HG03521 (cell line): ENCODE measurements around the gene AUTS2.

ENCODE experiments used
- ATAC-seq: cut with Tn5 transposase; IDR thresholded peaks from one replicate; pipeline ENCODE4 v1.9.1; 2021; ENCODE audit warnings: mild to moderate bottlenecking, moderate library complexity; ENCODE audit not compliant: unreplicated experiment

Gene AUTS2

DNA sequence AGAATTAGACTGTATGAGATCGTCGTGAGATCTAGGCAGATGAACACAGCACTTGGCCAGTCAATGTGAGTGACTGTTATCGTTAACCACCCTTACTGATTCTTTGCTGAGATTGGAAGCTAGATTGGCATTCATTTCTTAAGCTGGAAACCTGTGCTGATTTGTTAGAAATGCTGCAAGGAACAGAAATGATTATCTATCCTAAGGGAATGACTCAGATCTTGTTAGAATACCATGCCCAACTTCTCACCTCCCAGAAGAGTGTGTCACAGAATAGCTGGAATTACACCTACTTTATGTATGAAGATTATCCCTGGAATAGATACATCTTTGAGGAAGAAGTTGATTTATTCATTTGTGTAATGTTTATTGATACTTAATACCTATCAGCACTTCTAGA, 275.2 kb downstream of the AUTS2 start:
- ATAC-seq, result no peak

DNA sequence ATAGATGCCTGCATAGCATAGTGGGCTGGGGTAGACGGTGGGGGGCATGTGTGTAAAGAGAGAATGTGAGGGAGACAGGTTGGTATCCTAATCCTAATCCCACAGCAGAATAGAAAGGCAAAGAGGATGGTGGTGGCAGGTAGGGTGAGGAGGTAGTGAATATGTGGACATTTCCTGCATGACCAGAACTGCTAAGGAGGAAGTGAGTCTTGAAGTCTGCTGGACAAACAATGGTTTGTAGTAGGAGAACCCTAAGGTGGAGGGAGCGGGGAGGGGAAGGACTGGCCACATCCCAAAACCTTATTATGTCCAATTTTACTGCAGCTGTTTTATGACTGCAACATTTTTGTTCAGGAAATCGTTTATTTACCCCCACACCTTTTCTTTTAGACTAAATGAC, 279.7 kb downstream of the AUTS2 start:
- no peak for ATAC-seq

DNA sequence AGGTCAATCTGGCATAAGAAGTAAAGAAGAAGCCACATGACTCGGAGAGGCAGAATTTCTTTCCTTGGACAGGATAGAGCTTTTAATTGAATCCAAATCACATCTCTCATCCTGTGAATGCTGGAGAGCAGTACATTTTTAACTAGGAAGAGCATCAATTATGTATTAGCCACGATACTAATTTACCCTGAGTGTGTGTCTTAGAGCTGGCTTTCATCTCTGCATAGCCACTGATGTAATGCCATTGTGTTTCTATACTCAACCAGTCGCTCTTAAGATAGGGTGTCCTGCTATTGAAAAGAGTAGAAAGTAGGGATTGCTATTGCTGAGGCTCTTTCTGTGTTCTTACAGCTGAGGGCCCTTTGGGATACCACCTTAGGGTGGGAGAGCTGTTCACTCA, 280.3 kb downstream of the AUTS2 start:
- ATAC-seq, result no peak

DNA sequence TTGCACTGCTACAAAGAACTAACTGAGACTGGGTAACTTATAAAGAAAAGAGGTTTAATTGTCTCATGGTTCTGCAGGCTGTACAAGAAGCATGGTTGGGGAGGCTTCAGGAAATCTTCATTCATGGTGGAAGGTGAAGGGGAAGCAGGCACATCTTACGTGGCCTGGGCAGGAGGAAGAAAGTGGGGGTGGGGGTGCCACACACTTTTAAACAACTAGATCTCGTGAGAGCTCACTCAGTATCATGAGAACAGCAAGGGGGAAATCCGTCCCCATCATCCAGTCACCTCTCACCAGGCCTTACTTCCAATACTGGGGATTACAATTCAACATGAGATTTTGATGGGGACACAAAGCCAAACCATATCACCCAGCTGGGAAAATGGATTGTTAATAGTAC, 281.7 kb downstream of the AUTS2 start:
- no peak for ATAC-seq

DNA sequence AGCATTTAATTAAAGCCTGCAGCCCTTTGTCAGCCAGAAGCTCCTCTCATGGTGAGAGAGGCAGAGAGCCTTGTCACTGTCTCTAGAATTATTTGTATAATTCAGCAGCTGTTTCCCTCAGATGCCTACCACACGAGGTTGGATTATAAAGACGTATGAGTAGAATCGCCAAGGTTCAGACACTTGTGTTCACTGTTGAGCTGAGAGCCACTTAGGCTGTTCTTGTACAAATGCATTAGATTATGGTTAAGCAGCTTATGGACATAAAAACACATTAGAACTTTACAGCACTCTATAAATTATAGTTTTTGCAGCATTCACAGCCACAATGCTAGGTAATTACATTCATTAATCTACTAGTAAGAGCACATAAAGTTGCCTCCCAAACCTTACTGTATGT, 282.6 kb downstream of the AUTS2 start:
- no peak for ATAC-seq

DNA sequence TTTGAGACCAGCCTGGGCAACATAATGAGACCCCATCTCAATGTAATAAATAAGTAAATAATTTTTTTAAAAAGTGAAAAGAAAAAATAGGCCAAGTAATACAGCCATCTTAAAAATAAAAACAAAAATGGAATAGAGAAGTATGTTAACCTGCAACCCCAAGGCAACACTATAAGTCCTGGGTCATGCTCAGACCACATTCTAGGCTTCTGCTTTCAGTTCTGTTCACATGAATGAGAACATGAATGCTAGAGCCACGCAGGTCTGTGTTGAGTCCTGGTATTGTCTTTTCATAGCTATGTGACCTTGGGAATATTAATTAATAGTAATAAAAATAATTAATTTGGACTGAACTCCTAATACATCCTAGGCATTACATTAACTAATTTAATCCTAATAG, 284.0 kb downstream of the AUTS2 start:
- peak; percentile 72 for ATAC-seq

DNA sequence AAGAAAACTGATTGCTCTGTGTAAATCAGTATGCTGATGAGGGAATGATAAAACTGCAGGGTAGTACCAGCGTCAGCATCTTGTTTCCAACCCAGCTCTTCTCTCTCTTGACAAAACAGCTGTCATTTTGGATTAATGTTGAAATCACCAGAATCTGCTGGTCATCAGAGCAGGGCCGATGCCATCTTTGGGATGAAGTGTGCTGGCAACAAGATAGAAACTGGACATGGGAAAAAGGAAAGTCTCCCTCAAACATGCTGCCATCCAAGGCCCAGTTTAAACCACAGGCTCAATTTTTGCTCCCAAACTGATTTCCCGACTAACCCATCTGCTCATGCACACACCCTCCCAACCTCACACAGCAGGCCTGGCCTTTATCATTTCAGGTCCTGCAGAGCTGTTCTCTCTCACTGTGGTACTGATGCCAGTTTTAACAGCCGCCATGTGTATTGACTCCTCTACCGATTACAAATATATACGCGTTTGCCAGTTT, 285.2 kb downstream of the AUTS2 start:
- no peak for ATAC-seq

DNA sequence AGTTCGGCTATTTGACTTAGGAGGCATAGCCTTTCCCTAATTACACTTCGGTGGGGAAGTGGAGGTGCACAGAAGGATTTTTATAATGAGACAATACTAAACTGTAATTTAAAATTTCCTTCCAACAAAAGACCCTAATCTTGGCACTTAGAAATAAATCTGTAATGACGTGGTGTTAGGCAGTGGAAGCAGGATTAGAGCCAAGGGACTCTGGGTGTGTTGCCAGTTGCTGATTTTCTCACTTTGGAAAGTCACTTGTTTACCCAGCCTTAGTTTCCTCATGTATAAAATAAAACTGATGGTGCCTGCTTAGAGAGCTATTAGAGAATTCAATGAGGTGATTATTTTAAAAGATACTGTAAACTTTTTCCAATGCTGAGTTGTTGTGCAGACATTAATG, 287.2 kb downstream of the AUTS2 start:
- no peak for ATAC-seq

DNA sequence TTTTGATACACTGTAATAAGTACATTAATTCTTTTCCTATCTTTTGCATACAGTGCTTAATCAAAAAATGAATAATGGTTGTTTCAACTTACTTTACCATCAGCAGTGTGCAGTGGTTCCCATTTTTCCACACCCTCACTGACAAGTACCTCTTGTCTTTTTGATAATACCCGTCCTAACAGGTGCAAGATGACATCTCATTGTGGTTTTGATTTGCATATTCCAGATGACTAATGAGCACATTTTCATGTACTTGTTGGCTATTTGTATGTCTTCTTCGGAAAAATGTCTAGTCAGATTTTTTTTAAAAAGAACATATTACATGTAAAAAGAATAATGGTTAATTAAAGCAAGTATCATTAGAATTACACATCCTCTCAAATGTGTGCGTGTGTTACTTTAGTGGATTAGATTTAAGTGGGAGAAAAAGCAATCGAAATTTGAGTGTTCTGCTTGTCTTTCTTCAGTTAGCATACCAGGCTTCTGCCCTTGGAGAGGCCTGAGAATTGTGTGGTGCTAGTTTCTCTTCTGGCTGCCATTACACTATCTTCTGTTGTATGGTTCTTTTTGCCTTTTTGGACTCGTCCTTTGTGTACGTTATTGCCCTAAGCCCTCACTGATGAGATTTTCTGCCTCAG, 291.2 kb downstream of the AUTS2 start:
- peak; percentile 50 for ATAC-seq

DNA sequence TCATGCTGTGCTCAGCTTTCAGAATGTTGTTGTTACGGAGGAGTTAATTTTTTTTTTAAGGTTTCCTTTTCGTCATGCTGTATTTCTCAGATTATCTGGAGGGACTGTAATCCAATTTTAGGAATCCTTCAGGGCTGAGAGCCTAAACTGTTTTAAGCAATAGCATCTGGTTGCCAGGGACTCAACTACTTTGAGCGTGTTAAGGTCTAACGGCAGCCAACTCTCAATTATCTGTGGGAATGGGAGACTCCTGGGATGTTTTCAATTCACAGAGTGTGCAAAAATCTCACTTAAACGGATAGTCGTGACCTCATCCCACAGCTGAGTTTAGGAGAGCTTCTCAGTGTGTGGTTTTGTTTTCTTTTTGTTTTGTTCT, 291.7 kb downstream of the AUTS2 start:
- no peak for ATAC-seq

DNA sequence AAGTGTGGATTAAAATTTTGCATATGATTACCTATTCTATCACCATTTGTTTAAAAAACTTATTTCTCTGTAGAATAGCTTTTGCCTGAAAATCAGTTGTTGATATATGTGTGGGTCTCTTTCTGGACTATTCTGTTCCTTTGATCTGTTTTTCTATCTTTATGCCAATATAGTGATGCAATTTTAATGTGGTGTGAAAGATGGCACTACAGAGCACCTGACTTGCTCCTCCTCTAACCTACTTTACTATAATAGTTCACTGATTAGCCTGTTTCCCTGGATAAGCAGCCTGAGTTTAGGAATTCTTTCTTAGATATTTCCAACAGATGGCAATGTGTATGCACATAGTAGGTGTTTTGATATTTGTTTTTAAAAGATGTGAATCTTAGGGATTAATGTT, 294.5 kb downstream of the AUTS2 start:
- no peak for ATAC-seq

DNA sequence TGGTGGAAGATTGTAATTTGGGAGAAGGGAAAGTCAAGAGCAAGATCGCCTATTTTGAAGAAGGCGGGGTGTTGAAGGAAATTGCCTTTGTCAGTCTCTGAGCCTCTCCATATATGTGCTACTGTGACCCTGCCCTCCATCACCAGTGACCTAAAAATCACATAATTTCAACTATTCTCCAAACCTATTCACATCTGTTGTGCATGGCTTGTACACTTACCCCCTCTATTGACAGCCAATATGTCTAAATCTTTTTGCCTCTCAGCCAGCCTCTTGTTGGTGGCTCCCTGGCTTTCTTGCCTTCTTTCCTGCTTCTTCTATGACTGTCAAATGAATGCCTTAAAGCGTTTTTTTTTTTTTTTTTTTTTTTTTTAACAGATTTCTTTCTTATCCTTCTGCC, 295.6 kb downstream of the AUTS2 start:
- ATAC-seq, result no peak

DNA sequence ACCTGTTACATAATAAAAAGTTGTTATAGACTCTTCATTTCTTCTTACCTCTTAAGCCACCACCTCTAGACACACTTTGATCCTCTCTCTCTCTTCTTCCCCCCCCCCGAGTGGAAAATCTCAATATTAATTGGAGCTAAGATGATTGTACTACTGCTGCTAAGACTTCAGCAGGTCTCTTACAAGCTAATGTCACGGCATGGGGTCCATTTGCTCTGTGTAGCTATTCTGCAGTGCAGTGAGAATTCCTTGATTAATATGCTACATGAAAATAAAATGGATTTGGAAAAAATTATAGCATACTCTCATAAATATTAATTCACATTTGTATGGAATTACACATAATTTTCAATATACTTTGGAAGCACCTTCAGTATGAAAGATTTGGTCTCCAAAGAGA, 297.2 kb downstream of the AUTS2 start:
- ATAC-seq, result no peak

DNA sequence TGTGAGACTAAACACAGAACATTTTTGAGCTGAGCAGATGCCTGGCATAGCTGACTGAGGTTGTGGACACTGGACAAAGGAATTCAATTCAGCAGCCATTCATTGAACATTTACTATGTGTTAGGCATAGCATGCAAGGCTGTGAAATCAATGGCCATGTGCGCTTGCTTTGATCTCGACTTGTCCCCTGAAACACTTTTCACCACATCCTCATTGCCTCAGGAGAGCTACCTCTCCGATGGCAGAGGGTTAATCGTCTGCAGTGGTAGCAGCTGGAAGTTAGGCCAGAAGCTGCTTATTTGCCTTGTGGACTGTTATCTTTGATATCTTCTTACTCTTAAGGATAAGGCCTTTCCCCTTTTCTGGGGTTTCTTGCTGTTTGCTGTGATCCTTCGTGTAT, 297.8 kb downstream of the AUTS2 start:
- ATAC-seq, result no peak

DNA sequence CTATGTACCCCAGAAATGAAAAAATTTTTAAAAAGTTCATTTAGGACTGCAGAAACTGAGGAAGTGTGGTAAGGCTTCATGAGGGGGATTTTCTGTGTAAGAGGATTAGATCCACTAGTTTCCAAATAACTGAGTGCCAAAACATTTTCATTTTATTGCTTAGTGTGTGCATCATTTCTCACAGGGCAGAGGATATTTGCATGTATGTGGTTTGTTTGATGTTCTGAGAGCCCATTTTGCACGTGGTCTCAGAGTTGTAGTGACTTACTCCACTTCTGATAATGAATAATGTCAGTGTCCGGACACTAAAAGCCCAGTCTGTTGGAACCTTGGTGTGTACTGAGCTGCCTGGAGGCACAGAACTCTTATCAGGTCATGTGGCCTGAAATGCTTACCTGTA, 299.9 kb downstream of the AUTS2 start:
- peak; percentile 94 for ATAC-seq

DNA sequence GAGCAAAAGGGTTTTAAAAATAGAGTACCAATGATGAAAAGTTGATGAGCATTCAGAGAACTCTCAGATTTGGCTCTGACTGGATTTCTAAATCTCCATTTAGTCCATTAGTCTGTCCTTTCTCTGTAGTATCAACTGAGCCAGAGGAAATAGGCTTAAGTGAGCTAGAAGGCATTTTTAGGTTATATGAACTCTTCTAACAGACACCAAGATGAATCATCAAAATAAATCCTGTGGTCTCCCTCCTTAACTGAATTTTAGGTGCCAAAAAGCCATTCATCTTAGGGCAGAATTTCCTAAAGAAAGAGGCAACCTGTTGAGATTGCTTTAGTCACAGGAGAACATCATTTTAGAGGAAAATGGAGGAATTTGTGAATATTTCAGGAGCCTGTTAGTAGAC, 305.1 kb downstream of the AUTS2 start:
- no peak for ATAC-seq

DNA sequence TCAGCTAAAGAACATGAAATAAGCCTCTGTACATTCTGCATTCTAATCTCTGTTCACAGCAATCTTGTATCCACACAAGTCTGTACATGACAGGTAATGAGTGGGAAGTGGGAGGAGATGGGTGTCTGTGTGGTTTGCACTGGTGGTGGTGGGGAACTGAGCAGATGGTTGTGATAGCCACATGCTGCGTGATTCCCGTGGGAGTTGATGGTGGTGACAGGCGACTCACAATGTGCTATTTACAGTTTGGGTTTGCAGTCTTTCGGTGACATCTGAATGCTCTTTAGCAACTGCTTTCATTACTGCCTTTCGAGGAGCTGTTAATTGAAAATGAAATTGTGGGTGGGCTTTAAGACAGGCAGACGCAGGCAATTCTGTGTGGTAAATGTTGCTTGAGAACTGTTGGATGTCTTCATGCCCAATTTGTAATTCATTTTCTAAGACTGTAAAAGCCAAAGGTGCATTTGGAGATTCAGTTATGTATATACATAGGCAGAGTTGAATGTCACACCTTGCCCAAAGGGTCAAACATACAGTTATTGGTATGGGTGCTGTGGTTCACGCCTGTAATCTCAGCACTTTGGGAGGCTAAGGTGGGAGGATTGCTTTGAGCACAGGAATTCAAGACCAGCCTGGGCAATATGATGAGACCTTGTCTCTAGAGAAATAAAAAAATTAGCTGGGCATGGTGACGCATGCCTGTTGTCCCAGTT, 308.2 kb downstream of the AUTS2 start:
- peak; percentile 78 for ATAC-seq

DNA sequence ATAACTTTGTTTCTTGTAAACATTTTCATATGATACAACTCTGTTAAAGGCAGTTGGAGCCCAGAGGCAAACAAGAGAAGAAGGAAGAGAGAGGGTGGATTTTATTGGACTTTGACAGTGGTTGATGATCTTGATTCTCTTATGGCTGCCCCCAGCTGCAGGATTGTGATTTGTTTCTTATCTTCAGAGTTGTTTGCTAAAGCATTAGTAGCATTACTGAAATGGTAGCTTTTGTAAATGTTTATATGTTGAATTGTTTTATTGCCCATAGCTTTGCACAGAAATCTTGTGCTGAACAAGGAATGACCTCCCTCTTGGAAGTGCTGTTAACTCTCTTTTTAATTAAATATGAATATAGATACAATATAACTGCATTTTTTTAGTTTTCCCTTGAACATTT, 309.4 kb downstream of the AUTS2 start:
- ATAC-seq, result no peak

DNA sequence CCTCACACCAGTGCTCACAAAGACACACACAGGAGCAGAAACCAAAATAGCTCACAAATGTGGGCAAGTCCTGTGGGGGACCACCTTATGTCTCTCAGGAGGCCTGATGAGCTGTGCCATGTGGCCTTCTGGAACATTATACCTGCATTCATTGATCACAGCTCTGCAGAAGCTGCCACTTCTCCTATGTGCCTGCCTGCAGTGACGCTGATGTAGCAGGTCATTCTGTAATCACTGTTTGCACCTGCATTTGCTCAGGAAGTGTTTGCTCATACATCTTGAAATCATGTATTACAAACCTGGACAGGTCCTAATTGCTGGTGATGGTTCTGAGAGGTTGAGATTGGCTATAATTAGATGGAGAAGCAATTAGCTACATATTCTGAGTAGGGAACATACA, 310.2 kb downstream of the AUTS2 start:
- no peak for ATAC-seq

DNA sequence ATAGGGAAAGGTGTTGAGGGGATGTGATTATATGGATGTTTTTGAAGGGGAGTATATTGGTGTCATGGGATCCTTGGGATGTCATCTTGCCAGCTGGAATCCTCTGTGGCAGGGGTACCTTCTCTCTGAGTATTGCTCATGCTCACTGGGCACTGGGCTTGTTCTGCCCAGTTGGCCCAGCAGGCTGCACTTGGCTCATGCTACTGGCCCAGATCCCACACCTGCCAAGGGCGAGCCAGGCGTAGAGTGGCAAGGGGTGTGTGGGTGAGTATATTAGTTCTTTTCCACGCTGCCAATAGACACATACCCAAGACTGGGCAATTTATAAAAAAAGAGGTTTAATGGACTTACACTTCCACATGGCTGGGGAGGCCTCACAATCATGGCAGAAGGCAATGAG, 311.9 kb downstream of the AUTS2 start:
- no peak for ATAC-seq

DNA sequence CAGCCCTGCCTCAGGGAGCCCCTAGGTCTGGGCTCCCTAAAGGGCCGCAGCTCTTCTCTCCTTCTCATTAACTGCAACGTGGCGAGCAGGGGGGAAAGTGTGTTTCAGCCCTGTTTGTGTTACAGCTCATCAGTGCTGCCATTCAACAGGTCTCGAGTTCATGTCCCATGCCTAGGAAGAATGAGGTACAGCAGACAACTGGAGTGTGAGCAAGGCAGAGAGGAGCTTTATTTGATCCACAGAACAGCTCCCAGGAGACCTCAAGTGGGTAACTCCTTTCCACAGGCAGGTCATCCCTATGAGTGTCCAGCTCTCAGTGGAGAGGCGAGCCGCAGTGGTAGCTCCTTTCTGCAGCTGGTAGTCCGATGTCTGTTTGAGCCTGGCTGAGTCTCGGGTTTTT, 313.1 kb downstream of the AUTS2 start:
- no peak for ATAC-seq

DNA sequence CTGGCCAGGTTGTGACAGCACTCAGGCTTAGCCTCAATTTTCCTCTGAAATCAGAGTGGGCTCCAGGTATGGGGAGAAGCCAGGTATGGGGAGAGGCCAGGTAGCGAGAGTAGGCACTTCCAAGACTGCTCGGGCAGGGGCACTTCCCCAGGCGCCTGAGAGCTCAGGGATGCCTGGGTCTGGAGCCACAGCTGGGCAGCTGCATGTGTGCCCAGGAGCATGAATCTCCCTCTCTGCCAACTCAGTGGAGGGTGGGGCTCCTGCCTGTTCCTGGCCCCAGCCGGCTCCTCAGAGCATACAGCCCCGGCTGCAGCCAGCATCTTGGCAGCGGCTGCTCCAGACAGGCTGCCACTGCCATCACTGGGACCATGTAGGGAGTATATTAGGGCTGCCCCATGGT, 313.9 kb downstream of the AUTS2 start:
- ATAC-seq, result no peak

DNA sequence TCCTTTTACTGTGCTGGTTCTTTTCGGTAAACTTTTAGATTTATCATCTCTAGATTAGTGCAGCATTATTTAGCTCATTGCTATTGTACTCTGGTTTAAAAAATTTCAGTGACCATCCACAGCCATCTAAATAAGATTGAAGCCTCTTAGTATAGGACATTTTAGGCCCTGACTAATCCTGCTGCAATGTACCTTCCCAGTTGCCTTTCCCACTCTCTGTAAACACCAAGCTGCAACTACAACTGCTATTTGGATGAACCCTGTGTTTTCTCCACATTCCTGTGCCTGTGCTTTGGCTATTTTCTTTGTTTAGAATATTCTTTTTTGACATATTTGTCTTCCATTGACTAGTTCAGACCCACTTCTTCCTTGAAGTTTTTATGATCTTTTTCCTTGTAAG, 314.6 kb downstream of the AUTS2 start:
- ATAC-seq, result no peak
